Hippocampal formation (tissue), 2 donors: ENCODE results near the gene PCIF1.
"Not testable (repeated sequence)": the region's sequence is repeated elsewhere in the genome, so short reads cannot be mapped to it uniquely, and the experiment has no call there.

Experiments used
- DNase-seq, 2 donors: peaks; one replicate each; lab custom pipeline; 2025; lab: John Stamatoyannopoulos, UW

PCIF1 gene

DNA sequence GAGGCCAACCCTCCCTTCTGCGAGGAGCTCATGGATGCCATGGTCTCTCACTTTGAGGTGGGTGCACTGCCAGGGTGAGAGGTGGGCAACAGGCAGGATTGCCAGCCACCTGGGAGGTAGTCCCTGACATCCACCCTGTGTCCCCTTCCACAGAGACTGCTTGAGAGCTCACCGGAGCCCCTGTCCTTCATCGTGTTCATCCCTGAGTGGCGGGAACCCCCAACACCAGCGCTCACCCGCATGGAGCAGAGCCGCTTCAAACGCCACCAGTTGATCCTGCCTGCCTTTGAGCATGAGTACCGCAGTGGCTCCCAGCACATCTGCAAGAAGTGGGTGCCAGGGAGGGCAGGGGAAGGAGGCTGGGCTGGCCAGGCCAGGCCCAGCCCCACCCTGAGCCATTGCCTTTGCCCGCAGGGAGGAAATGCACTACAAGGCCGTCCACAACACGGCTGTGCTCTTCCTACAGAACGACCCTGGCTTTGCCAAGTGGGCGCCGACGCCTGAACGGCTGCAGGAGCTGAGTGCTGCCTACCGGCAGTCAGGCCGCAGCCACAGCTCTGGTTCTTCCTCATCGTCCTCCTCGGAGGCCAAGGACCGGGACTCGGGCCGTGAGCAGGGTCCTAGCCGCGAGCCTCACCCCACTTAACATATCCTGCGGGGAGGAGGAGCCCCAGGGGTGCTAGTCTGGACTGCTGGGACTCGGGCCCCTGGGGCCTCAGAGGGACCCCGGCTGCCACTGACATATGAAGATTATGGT, 12.8 kb downstream of the PCIF1 start:
- no peak for DNase-seq

DNA sequence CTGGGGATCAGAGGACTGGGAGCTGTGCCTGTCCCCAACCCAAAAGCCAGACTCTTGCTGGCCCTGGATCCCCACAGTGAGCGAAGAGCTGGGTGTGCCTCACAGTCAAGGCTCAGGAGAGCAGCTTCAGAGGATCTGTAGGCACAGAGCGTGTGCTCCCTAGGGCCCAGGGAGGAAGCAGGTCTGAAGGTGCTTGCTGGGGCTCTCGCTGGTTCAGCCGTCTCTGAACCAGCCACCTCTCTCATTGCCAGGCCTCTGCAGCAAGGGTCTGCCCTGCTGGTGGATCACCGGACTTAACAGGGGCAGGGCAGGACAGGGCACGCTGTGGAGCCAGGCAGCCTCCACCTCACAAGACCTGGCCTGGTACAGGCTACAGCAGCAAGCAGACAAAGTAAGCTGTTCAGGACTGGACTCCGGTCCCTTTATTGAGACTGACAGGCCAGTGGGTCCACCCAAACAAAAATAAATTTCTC, 13.8 kb downstream of the PCIF1 start:
- no peak for DNase-seq

DNA sequence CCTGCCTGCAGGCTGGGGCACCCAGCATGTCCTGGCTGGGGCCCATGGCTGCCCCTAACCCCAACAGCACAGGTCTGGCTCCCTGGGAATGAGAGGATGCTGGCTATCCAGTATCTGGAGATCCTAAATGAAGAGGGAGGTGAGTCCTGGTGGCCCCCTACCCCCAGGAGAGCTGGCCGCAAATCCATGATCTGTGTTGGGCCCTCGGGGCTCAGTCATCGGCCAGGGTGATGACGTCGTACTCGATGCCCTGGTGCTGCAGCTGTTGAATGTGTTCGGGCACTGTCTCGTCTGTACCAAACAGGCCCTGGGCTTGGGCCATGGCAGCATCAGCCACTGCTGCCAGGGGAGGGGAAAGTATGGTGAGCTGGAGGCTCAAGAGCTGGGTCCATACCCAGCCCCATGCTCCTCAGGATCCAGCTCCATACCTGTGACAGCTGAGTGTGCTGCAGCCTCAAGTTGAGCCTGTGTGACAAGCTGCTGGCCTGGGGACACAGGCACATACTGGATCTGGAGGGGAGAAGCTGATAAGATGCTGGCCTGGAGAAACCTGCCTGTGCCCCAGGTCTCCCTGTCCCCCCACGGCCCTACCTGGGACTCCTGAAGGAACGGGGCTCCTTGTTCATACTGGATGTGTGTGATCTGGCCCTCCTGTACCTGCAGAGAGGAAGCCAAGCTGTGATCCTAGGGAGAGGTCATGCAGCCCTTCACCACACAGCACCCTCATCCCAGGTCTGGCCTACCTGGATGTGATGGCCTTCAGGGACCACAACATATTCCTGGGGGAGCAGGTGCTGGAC, 14.5 kb downstream of the PCIF1 start:
- DNase-seq: no peak

DNA sequence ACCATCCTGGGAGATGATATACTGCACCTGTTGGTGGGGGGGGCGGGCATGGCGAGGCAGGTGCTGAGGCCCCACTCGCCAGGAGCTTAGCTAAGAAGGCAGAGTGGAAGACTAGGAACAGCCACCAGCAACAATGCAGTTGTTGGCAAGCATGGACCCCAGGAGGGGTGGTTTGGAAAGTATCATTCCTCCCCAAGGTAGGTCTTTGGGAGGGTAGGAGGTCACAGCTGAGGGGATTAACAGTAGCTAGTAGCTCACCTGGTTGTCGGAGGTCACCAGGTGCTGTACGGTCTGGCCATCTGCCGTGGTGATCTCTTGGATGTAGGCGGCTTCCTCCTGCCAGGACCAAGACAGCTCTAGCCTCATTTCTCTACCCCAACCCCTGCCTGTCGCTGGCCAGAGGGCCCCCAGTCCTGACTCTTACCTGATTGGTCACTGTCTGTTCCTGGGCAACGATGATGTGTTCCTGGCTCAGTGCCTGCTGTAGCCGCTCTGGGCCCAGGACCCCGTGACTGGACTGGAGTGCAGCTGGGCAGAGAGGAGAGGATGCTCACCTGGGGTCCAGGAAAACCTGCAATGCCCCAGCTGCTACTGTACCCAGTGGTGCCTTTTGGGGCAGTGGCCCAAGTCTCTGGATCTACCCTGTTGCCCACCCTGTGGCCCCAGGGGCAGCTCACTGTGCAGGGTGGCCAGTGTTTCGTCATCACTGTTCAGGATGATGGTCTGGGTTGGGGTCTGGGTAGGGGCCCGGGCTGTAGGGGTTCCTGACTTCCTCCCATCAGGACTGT, 15.3 kb downstream of the PCIF1 start:
- no peak for DNase-seq

DNA sequence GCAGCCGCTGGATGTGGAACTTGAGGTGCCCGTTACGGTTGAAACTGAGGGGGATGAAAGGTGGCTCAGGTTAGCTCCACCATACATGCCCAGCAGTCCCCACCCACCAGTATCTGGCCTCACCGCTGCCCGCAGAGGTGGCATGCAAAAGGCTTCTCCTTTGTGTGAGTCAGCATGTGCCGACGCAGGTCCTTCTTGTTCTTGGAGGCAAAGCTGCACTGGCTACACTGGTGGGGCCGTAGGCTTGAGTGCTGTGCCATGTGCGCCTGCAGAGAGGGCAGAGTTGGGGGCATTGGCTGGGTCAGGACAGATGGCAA, 15.8 kb downstream of the PCIF1 start:
- DNase-seq: no peak

DNA sequence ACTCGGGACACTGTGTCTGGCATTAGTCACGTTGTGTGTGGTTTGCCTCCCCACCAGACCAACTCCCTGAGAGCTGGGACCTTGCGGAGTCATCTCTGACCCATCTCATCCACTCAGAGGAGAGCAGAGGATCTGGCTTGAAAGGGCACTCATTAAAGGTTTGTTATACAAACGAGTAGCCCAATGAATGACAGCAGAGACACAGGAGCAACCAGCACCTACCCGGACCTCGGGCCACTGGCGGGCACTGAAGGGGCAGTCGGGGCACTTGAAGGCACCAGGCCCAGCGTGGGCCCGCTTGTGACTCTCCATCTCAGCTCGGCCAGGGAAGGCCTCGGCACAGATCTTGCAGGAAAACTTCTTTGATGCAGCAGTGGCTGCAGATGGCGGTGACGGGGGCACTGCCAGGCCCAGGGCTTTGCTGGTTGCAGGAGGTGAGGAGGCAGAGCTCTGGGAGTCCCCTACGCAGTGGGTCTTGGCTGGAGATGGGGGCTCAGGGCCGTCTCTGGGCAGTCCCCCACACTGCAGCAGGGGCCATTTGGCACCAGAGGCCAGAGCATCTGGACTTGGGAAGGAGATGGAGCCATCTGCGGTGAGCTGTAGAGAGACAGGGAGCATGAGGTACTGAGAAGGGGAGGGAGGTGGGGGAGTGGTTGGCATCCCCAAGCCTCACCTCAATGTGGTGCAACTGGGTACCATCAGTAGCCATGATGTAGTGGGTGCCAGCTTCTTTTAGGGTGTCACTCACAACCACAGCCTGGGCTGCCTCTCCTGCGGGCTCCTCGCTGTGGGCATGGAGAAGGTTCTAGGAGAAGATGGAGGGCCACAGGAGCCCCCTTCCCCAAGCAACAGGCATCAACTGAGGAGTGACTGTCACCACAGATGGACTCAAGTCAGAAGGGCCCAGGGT, 17.7 kb downstream of the PCIF1 start:
- no peak for DNase-seq

DNA sequence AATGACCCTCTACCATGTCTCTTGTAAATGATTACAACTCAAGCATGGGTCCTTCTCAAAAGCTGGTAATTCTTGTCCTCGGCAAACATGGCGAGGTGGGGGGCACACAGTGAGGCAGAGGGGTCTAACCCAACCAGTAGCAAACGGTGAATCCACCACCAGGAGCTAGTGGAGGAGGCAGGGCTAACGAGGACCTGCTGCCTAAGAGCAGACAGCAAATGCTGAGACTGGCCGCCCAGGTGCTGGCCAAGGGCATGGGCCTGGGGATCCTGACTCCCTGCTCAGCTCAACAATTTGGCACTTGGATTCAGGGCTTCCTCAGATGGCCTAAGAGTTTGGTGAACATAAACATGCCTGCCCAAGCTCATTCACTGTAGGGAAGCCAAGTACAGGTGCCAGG, 18.4 kb downstream of the PCIF1 start:
- no peak for DNase-seq

DNA sequence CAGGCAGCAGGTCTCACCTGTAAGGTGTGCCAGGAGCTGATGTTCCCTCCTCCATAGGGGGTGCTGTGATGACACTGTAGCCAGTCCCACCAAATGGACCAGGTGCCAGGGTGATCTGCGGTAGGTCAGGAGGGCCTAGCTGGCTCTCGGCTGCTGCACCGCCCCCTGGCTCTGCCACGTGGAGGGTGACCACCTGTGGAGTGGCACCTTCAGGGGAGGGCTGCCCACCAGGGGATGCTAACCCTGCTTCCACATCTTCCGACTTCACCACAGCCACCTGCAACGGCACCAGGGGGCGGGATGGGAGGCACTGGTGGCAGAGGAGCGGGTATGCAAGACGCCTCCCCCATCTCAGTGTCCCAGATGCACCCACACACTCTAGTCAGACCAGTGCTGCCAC, 19.2 kb downstream of the PCIF1 start:
- no peak for DNase-seq

DNA sequence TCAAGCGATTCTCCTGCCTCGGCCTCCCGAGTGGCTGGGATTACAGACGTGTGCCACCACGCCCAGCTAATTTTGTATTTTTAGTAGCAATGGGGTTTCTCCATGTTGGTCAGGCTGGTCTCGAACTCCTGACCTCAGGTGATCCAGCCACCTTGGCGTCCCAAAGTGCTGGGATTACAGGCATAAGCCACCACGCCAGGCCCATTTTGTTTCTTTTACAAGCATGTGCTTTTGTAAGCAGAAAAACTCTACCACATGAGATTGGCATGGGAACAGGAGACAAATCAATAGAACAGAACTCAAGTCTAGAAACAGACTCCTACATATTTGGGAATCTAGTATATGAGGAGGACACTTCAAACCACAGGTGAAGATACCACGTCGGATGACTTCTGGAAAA, 21.8 kb downstream of the PCIF1 start:
- DNase-seq: not testable (repeated sequence)

DNA sequence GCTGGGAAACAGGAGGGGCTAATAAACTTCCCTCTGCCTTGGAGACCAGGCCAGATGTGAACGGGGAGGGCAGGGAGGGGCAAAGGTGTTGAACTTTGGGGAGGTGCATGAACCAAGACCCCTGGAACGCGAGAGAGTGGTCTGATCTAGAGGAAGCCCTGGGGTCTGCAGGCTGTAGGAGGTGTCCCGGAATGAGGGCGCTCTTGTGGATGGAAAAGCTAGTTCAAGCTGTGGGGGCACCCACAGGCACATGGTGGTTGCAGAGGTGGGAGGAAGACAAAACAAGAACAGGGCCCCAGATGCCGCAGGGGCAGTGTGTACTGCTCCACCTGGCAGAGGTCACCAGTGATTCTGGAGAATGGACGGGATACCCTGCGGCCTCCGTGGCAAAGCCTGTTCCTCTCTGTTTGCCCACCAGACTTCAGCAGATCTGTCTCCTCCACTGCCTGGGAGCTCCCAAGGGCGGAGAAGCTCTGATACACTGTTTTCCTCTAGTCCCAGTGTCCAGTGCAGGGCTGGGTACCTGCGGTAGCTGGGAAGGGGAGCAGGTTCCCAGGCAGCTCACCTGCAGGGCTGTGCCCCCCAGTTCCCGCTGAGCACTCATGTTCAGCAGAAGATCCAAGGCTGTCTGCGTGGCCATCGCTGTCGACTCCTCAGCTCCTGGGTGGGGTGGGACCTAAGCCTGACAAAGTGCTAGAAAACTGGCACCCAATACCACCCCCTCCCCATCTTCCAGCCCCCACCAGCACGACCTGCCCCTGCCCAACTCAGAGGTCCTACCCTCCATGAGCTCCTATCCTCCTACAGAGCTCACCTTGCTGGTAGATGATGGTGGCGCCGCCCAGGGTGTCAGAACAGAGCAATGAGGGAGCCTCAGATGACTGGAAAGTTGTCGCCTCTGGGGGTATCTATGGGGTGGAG, 22.8 kb downstream of the PCIF1 start:
- DNase-seq: no peak

DNA sequence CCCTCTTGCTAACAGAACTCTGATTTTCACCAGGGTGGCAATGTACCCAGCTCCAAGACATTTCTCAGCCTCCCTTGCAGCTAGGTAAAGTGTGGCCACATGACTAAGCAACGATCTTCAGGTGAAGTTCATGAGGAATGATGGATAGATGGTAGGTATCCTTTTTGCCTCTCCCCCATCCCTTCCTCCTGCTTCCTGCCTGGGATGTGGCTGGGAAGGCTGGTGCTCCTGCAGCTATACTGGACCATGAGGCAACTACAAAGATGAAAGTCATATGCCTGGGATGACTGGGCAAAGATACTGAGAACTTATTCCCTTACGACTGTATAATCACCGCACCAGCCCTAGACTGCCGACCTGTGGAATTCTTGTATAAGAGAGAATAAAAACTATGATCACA, 24.1 kb downstream of the PCIF1 start:
- no peak for DNase-seq

DNA sequence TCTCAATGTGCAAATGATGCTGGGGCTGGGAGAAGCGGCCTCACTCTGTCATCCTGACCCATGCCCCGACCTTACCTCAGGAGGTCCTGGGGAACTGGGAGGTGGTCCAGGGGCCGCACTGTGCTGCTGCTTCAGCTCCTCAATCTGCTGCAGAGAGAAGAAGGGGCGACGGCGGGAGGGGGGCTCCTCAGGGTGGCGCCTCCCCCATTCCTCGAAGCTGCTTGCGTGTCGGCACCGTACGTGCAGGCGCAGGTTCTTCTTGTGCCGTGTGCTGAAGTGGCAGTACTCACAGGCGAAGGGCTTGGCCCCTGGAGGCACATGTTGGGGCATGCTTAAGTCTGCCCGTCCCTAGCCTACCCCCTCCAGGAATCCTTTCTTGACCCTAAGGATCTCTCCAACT, 24.6 kb downstream of the PCIF1 start:
- DNase-seq: no peak

DNA sequence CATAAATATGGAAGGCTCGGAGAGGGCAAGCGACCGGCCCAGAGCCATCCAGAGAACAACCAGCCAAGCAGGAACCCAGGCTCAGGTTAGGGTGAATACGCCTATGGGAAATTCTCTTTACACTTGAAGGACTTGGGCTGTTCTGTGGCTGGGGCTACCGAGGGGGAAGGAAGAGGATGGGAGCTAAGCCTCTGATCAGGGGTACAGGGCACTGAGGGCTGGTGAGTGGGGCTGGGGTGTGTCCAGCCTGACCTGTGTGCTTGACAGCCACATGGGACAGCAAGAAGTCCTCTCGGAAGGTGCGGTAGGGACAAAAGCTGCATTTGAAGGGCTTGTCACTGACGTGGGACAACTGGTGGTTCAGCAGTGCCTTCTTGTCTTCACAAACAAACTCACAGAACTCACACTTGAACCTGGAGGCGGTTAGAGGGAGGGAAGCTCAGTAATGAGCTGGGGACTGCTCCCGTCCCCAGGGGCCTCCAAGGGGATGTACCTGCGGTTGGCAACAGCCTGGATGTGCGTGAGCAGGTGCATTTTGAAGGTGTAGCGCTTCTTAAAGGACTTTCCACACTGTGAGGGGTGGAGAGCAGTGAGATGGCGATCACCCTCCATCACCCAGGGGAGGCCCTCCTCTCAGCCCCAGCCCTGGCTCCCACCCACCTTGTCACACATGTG, 25.6 kb downstream of the PCIF1 start:
- DNase-seq: no peak

DNA sequence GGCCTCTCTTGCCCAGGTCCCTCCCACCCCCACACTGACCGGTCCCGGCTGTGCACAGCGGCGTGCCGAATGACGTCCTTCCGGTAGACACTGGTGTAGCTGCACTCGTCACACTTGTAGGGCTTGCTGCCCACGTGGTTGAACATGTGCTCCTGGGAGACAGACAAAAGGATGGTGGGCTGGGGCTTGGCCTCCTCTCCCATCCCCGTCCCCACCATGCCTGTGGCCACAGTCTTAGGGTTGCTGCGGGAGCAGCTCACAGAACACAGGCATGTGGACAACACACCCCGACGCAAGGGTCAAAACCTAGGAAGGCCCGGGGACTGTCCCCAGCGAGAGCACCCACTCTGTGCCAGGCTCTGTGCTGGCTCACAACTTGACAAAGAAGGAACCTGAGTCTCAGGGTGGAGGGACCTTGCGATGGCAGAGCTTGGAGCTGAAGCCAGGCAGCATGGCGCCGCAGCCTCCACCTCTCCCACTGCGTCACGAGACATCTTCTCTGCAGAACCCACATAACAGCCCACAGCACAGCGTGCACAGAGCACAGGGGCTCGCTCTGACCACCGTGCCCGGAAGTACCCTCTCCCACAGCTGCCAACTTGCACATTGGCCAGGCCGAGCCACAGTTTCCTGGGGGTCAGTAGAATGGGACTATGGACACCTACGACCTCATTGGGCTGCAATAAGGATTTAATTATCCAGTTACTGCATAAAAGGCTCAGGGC, 27.7 kb downstream of the PCIF1 start:
- DNase-seq: no peak

DNA sequence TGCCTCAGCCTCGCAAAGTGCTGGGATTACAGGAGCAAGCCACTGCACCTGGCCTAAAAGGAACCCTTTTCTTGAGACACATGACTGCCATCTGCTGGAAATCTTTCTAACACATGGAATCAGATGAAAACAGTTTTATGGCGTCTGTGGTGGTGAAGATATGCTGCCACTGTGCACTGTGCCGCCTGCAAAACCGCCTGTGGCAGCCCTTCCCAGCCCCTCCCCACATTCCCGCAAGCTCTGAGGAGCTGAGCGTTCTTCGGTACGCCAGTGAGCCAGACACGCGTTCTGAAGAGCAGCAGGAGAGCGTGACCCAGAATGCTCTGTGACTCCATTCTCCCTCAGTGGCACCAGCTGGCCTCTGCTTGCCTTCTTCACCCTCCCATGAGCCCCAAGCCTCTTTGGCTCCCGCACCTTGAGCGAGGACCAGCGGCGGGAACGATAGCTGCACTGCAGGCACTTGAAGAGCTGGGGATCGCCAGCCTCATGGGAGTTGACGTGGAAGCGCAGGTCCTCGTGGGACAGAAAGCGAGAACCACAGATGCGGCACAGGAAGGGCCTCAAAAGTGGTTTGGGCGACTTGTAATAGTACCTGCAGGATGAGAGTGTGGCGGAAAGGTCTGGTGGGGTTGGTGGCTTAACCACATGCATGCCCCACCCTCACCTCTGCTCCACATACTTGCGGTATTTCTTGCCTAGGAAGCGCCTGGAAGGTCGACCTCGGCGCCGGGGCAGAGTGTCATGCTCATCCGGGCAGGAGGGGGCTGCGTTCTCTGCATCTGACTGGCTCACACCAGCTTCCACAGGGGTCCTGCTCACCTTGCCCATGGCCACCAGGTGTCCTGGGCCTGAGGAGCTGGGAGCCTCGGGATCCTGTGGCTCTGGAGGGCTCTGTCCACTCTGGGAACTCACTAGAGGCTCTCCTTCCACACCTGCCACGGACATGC, 28.8 kb downstream of the PCIF1 start:
- DNase-seq: peak in 1 of 2 donors; percentile 13

DNA sequence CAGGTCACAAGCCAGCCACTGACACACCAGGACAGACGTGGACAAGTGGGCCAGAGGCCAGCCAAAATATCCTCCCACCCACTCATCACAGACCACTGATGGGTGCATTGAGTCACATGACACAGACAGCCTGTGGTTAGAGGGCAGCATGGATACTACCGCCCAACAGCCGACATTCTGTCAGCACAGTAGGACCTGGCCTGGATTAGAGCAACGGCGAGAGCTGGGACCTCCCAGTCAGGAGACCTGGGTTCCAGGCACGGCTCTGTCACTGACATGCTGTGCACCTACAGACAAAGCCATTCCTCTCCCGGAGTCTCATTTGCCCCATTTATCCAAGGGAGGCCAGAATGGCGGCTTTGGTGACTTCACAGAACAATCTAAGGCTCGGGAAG, 29.5 kb downstream of the PCIF1 start:
- DNase-seq: no peak

DNA sequence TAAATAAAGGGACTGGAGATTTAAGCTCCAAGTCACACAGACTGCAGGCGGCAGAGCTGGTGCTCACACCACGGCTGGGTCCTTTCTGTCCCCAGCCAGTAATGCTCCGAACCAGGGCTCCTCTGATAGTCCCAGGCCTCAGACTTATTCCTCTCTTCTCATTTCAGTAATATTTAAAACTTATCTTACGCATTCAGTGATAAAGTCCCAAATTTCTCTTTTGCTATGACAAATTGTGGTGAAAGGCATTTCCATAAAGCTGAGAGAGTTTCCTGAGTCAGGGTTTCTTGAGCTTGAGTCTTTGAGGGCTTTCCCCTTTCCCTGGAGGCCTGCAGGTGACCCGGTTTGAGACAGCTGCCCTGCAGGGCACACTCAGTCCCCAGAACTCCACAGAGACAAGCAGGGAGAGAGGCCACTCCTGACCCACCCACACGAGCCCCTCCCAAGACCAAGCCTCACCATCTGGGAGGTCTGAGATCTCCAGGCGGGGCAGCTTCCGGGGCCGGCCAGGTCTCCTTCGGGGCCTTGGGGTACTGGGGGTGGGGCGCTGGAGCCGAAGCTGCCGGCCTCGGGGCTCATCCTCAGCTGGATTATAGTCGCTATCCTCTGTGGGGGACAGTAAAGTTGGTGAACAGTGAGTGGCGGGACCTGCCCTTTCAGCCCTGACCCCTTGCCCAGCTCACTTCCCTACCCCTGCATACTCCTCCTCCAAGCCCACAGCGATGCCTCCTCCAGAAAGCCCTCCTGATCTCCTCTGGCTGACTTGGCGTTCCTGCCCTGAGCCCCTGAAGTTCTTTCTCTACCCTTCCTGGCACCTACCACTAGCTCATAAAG, 30.9 kb downstream of the PCIF1 start:
- DNase-seq: no peak
